DND-41 (cell line): ENCODE data around the gene ZNF20.

Experiments
- EZH2 ChIP-seq: IDR thresholded peaks from 3 replicates; pipeline ENCODE4 v1.6.1; 2012; ENCODE audit warnings: borderline replicate concordance, low read depth, mild to moderate bottlenecking, moderate library complexity, low read length, inconsistent platforms; ENCODE audit not compliant: severe bottlenecking
- TF ChIP-seq, protein P1 (sequence below): IDR thresholded peaks from 2 replicates; pipeline ENCODE4 v1.5.1; 2012; ENCODE audit warnings: borderline replicate concordance, low read length, moderate library complexity, mild to moderate bottlenecking; ENCODE audit not compliant: poor library complexity, severe bottlenecking; ENCODE audit errors: extremely low read depth

GRCh38 chr19:12139269-12139668, 881 bp downstream of the ZNF20 start:
- TF ChIP-seq, protein P1, sequence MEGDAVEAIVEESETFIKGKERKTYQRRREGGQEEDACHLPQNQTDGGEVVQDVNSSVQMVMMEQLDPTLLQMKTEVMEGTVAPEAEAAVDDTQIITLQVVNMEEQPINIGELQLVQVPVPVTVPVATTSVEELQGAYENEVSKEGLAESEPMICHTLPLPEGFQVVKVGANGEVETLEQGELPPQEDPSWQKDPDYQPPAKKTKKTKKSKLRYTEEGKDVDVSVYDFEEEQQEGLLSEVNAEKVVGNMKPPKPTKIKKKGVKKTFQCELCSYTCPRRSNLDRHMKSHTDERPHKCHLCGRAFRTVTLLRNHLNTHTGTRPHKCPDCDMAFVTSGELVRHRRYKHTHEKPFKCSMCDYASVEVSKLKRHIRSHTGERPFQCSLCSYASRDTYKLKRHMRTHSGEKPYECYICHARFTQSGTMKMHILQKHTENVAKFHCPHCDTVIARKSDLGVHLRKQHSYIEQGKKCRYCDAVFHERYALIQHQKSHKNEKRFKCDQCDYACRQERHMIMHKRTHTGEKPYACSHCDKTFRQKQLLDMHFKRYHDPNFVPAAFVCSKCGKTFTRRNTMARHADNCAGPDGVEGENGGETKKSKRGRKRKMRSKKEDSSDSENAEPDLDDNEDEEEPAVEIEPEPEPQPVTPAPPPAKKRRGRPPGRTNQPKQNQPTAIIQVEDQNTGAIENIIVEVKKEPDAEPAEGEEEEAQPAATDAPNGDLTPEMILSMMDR: no peak
- no peak for TF ChIP-seq EZH2
